NCI-H1436 (cell line): ENCODE results near the gene RPS6KB2.

ENCODE experiments used
- DNase-seq: peaks from one replicate; lab custom pipeline; 2025; lab: John Stamatoyannopoulos, UW

RPS6KB2 gene

DNA sequence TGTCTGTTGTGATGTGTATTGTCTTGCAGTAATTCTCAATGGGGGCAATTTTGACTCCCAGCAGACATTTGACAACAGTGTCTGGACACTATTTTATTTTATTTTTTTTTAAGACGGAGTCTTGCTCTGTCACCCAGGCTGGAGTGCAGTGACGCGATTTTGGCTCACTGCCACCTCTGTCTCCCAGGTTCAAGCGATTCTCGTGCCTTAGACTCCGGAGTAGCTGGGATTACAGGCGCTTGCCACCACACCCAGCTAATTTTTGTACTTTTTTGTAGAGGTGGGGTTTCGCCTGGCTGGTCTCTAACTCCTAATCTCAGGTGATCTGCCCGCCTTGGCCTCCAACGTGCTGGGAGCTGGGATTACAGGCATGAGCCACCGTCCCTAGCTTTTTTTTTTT, 1.4 kb downstream of the RPS6KB2 start:
- DNase-seq = no peak

DNA sequence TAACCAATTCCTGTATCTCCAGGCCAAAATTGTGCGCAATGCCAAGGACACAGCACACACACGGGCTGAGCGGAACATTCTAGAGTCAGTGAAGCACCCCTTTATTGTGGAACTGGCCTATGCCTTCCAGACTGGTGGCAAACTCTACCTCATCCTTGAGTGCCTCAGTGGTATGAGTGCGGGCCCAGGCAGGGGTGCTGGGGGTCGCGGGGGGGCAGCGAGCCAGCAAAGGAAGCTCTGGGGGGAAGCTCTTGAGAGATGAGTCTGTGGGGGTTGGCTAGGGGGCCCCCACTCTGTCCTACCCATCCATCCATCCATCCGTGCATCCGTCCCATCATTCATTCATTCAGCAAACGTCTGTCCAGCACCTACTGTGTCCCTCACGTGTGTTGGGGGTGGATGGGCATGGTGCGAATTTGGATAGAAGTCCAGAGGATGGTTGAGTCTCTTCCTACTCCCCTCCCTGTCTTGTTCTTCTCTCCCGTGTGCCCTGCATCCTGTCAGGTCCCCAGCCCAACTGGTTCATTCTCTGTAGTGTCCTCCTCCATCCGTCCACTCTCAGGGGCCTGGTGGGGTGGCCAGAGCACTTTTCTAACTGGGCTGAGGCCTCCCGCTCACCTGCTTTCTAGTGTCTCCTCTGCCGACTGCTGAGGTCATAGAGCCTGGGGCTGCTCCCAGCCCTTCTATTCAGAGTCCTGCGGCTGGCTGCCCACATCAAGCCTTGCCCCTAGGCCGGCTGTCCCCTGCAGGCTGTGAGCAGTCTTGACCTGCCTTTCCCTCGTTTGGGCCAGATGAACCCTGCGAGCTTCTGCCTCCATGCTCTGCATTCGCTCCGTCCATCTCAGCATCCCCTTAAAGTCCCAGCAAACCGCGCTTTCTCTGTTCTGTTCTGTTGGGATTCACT, 3.3 kb downstream of the RPS6KB2 start:
- no peak for DNase-seq

DNA sequence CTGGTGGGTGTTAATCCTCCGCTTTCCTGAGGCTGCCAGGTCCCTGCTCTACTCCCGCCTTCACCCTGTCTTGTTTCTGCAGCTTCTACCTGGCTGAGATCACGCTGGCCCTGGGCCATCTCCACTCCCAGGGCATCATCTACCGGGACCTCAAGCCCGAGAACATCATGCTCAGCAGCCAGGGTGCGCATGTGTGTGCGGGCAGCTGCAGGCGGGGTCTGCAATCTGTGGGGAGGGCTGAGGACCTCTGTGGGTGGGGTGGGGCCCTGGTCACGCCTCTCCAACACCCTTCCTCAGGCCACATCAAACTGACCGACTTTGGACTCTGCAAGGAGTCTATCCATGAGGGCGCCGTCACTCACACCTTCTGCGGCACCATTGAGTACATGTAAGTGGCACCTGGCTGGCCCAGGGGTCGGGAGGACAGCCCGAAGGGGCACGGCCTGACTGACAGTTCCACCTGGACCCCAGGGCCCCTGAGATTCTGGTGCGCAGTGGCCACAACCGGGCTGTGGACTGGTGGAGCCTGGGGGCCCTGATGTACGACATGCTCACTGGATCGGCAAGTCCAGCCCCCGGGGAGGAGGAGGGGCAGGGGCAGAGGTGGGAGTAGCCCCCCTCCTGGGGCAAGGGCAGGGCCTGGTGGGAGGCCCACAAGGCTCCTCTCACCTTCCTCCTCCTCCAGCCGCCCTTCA, 4.5 kb downstream of the RPS6KB2 start:
- no peak for DNase-seq

DNA sequence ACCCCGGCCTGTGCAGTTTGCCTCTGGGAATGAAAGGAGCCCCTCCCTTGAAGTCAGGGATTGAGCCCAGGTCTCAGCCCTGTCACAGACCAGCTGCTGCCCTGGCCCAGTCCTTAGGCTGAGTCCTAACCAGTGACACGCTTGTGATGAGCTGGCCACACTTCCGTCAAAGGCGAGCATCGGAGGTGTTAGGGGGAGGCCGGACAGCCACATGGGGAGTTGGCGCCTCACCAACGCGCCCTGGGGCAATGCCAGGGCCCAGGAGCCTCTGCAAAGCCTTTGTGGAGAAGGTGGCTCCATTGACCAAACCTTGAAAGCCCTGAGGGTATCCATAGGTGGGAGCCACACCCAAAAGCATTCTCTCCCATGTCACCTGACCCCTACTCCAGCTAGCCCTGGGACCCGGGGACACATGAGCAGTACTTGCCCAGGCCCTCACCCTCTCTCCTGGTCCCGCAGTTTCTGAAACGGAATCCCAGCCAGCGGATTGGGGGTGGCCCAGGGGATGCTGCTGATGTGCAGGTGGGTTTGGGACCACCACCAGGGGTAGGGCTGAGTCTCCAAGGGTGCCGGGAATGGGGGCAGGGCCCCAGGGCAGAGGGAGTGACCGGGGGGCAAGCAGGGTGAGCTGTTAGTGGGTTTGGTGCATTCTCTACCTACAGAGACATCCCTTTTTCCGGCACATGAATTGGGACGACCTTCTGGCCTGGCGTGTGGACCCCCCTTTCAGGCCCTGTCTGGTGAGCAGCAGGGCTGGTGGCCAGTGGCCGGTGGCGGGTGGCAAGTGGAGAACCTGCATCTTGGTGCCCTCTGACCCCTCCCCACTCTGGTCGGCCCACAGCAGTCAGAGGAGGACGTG, 5.5 kb downstream of the RPS6KB2 start:
- no peak for DNase-seq

DNA sequence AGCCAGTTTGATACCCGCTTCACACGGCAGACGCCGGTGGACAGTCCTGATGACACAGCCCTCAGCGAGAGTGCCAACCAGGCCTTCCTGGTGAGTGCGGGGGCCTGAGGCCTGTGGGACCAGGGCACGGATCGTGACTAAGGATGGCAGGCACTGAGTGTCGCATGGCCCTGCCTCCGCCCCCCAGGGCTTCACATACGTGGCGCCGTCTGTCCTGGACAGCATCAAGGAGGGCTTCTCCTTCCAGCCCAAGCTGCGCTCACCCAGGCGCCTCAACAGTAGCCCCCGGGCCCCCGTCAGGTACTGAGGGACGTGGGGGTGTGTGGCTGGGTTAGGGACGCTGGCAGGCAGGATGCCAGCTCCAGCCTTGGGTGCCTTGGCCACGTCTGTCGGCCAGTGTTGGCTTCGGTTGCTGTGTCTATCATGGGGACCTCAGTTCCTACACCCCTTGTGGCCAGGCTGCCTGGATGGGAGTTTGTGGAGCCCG, 6.1 kb downstream of the RPS6KB2 start:
- DNase-seq = no peak

DNA sequence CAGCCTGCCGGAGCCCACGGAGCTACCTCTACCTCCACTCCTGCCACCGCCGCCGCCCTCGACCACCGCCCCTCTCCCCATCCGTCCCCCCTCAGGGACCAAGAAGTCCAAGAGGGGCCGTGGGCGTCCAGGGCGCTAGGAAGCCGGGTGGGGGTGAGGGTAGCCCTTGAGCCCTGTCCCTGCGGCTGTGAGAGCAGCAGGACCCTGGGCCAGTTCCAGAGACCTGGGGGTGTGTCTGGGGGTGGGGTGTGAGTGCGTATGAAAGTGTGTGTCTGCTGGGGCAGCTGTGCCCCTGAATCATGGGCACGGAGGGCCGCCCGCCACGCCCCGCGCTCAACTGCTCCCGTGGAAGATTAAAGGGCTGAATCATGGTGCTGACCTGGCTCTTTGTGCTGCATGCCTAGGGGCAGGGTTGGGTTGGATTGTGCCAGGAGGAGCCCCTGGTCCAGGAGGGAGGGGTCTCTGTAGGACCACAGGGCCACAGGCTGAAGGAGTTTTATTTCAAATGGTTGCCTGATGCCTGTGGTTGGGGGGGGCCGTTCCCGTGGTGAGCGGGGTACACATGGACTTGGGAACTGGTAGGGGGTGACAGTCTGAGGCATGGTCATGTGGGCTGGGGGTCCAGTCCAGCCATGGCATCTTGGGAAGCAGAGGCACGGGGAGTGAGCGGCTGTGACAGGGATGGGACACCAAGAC, 6.9 kb downstream of the RPS6KB2 start:
- no peak for DNase-seq

DNA sequence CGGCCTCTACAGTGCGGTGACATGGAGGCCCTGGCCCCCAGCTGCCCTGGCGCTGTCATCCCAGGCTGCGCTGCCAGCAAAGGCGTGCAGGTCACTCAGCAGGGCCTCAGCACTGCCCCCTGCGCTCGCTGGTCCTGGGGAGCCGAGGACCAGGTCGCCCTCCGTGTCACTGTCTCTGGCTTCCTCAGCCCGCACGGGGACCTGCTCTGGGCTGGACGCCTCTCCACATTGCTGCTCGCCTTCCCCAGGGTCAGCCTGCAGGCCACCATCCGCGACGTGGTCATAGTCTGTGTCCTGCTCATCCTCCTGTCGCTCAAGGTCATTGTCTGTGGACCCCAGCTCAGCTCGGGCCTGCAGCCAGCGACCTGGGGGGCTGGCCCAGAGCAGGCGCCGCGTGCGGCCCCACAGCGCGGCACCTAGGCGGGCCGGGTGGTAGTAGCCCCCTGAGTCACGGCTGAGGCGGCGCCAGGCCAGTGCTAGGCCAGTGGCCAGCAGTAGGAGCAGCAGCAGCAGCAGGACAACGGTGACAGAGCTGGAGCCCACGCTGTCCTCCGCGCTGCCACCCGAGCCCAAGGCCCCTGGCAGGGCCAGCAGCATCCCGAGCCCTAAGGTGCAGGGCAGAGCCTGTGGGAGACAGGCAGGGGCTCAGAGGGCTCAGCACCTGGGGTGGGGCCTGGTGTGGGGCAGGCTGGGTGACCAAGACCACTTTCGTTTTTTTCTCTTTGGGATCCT, 7.6 kb downstream of the RPS6KB2 start:
- no peak for DNase-seq

DNA sequence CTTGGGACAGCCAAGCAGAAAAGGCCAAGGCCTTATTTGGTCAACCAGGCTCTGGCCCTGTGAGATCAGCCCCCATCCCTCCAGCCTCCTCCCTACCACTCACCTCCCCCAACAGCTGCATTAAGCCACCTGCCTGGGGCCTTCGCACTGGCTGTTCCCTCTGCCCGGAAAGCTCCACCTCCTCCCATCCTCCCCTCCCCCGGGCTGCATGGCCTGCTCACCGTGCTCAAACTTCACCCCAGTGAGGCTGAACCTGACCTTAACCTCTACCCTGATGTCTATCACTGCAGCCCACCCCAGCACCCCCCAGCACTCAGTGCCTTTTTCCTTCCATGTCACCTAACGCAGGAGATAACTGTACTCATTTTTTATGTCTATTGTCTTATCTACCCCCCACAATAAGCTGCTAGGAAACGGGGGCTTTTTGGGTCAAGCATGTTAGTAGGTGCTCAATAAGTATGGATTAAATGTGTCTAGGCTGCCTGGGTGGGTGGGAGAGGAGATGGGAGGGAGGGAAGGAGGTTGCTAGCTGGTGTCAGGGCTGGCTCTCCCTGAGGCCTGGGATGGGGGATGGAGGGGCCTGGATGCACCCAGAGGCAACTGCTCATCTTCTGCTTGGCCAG, 8.3 kb downstream of the RPS6KB2 start:
- no peak for DNase-seq

DNA sequence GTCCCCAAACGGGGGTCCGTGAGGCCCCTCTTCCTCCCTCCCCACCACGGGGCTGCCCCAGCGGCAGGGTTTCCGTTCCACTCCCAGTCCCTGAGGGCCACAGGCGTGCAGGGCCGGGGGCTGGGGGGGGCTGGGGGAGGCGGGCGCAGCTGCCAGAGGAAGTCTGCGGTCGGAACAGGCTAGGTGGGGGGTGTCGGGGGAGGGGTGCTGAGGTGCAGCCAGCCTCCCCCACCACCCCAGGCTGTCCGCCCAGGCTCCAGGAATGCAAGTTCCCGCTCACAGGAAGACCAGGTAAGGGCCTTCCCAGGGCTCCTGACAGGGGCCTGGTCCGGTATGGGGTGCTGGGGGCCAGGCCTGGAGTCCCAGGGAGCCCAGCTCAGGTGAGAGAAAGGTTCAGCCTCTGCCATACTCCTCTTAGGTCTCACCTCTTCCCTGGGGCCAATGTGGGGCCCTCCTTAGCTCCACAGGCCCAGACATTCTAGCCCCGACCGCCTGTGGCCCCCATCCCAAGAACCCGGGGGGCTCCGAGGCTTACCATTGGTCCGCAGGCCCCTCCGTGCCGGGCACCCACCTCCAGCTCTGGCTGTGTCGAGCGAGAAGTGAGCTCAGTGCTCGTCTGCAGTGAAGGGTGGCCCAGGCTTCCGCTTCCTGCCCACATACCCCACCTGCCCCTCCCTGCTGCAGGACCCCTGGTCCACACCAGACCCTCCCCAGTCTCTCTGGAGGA, 9.0 kb downstream of the RPS6KB2 start, which contains the start of gene PTPRCAP:
TSS of gene PTPRCAP (minus strand) at position 601 of the 727 bp plus-strand sequence. CDS start at position 538, 63 bp downstream.
- no peak for DNase-seq

DNA sequence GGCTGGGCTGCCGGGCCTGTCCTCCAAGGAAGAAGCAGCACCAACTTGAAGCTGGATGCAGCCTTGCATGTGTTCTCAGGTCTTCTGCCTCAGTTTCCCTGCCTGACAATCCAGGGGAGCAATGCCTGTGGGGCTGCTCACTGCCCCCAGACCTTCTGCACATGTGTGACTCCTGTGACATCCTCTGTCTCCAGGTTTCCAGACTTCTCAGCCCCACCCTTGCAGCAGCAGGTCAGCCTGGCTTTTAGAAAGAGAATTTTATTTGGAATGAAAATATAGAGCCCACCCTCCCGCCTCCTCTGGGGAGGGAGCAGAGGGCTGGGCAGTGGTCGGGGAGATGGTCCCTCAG, 9.5 kb downstream of the RPS6KB2 start:
- no peak for DNase-seq

DNA sequence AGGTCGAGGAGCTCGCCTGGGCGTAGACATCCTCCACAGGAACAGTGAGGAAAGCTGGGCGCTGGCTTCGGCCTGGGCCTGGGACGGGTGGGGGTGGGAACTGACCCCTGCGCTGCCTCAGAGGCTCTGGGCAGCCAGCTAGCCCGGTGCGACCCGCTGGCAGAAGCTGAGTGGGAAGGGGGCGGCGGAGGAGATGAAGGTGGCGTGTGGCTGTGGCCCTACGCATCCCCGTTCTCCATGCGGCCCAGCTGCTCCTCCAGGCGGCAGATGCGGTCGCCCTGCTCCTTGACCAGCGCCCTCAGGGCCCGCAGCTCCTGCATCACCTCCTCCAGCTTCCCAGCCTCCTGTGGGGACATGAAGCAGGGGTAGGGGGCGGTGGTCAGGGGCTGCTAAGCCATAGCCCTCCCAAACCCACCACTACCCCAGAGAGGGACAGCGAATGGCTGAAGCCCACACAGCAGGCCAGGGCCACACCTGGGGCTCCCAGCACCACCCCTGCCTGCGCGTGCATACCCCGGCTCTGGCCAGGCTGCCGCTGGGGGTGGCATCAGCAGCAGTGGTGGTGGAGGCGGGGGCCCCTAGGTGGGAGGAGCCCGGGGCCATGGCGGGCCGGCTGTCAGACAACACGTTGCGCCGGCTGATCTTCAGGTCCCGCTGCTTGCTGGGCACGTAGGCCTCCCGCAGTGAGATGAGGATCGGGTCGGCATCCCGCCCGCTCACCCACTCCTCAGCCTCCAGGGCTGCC, 10.0 kb downstream of the RPS6KB2 start:
- no peak for DNase-seq

DNA sequence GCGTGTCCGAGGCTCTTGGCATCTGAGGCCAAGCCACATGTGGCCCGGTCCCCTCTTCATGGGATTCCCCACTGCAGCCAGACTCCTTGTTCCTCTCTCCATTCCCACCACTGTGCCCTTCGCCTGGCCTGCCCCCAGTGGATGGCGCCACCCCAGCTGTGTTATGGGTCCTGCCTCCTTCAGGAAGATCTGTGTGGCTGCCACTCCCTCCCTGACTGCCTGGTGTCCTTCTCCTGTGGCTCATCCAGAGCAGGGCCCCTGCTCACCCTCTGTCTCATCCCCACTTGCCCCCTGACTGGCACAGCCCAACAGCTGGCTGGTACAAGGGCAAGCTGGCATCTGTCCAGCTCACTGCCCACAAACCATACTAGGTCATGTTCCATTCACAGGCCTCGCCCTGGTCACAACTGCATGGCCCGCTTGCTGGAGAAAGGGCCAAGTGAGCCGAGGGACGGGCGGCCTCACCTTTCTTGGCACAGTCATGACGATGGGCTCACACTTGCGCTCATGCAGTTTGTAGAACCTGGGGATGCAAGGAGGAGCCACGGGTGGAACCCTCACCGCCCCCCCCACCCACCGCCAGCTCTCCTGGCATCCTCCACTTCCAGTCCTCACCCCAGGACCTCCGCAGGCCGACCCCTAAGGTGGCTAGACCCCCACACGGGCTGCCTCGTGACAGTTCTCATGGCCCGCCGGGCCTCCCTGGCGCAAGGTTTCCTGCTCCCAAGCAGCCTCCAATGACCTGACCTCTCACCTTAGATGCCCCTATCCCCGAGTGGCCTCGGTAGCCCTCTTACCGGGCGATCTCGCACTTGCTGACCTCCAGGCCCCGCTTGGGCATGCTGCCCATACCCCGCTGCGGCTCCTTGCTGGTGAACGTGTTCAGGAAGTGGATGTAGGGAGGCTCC, 11.3 kb downstream of the RPS6KB2 start:
- no peak for DNase-seq

DNA sequence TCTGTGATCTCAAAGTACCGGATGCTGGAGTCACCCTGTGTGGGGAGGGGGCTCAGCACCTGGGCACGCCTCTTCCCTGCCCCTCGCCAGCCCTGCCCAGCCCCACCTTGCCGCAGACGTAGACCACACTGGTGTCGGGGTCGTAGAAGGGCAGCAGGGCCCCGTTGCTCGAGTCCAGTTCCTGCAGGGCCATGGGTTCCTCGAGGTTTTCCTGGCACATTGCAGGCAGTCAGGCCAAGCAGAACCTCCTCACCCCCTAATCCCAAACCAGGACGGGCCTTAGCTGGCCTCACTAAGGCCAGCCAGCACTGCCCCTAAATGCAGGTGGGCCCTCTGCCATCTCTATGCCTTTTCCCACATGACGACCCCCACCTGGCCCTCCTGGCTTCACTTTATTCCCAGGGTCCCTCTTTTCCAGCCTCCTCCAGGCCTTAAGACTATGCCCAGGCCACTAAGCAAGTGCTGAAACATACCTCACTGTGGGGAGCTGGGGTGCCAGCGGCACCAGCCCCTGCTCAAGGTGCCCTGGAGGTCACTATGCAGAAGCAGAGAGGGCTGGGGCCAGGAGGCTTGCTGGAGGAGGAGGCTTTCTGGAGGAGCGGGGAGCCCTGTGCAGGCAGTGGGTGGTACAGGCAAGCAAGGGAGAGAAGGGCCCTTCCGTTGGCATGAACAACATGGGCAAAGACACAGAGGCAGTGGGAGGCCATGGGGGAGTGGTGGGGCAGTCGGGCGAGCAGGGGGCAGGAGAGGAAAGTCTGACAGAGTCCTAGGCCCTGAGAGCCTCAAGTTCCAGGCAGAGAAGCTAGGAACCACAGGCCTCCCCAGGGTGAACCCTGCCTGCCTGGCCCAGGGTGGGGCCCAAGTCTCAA, 12.2 kb downstream of the RPS6KB2 start:
- no peak for DNase-seq

DNA sequence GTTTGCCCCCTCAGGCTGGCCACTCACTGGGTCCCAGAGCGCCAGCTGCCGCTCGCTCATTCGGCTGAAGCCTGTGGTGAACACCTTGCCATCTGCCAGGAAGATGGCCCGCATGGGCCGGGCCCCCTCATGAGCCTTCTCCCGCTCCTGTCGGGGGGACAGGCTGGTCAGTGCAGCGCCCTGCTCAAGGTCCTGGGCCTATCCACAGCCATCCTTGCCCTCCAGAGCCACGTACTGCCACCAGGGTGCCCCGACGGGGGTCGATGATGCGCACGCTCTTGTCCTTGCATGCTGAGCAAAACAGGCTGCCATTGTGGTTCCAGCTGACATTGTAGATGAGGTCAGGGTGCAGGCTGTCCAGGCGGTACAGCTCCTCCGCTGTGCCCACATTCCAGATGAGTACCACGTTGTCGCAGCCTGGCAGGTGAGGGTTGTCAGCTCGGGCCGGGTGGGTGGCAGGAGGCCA, 12.8 kb downstream of the RPS6KB2 start:
- no peak for DNase-seq

DNA sequence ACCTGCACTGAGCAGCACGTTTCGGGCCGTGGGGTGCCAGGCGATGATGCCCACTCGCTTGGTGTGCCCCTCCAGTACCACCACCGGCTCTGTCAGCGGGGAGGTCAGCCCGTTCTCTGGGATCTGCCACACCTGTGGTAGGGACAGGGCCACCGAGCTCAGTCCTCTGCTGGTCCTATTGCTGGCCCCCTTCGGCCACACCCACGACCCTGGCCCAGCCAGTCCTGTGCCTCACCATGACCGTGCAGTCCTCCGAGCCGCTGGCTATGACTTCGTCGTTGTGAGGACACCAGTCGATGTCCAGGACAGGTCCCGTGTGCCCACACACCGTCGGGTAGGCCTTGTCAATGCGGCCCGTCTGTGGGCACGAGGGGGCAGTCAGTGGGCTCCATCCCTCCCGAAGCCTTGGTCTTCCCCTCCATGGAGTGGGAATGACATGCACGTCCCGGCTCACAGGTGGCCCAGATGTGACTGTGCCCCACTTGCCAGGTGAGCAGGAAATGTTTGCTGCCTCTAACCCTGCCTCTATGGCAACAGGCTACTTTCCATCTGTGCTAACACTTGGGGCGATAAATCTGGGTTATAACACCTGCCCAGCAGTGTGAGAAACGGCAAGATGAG, 13.5 kb downstream of the RPS6KB2 start:
- DNase-seq = no peak
